H1 (cell line): ENCODE data around the gene ITGB4. TPM values are rescaled to one million over a fixed set of nuclear protein-coding genes. Genes with fewer than 3 reads are reported as not detected.
"Not testable (repeated sequence)": the region's sequence is repeated elsewhere in the genome, so short reads cannot be mapped to it uniquely, and the experiment has no call there.

Experiments
- CTCF ChIA-PET: fragments of 300-600 bp; sonication (Branson Sonifier 250); formaldehyde crosslinking; loops from one replicate; lab custom pipeline; 2021; ENCODE audit not compliant: partially characterized antibody; lab: Charles Lee
- POLR2A ChIA-PET: fragments of 300-600 bp; sonication (Branson Sonifier 250); formaldehyde crosslinking; loops from one replicate; lab custom pipeline; 2021; ENCODE audit warnings: inconsistent platforms; ENCODE audit not compliant: partially characterized antibody; lab: Charles Lee
- DNase-seq, 2 experiments: peaks; one replicate each; pipeline versions ENCODE4 v3.0.0 to v3.0.0-alpha.2; 2010 to 2022; ENCODE audit warnings: low spot score in 2 of 2, low read depth in 1 of 2, mixed read lengths in 1 of 2
- FAIRE-seq: peaks from 2 replicates; lab custom pipeline; 2011; peaks lifted over from hg19 to GRCh38; lab: Jason Lieb, UNC
- H2AFZ ChIP-seq: 2 replicates; pipeline ENCODE4 v1.8.1; 2012; ENCODE audit warnings: low read length, inconsistent platforms
- H2AK5ac ChIP-seq: 2 replicates; pipeline ENCODE4 v1.6.1; 2013; ENCODE audit warnings: low read depth, low read length
- H2BK120ac ChIP-seq: replicated peaks from 2 replicates; pipeline ENCODE3; 2013; ENCODE audit warnings: low read depth, low read length, inconsistent platforms
- H2BK12ac ChIP-seq: 2 replicates; pipeline ENCODE4 v1.6.1; 2013; ENCODE audit warnings: low read depth, low read length
- H2BK15ac ChIP-seq: 2 replicates; pipeline ENCODE4 v1.6.1; 2013; ENCODE audit warnings: low read length
- H2BK20ac ChIP-seq: 2 replicates; pipeline ENCODE4 v1.6.1; 2013; ENCODE audit warnings: low read length
- H2BK5ac ChIP-seq: 2 replicates; pipeline ENCODE4 v1.6.1; 2013; ENCODE audit warnings: low read depth, low read length
- H3K14ac ChIP-seq: 2 replicates; pipeline ENCODE4 v1.6.1; 2013; ENCODE audit warnings: inconsistent platforms; ENCODE audit not compliant: insufficient read length
- H3K18ac ChIP-seq: 2 replicates; pipeline ENCODE4 v1.6.1; 2013; ENCODE audit warnings: low read length; ENCODE audit errors: extremely low read depth
- H3K23ac ChIP-seq: 2 replicates; pipeline ENCODE4 v1.6.1; 2013; ENCODE audit warnings: inconsistent platforms; ENCODE audit not compliant: insufficient read length
- H3K23me2 ChIP-seq: 2 replicates; pipeline ENCODE4 v1.6.1; 2013; ENCODE audit warnings: low read depth, low read length
- H3K27ac ChIP-seq: 2 replicates; pipeline ENCODE4 v1.6.1; 2011; ENCODE audit warnings: low read depth, low read length, inconsistent platforms
- H3K27me3 ChIP-seq, 4 experiments: replicated peaks in 1 of 4; 1 replicate in 1 of 4; 2 replicates in 3 of 4; pipeline versions ENCODE4 v1.6.1 to v1.8.1; 2011 to 2013; ENCODE audit warnings: low read length in 3 of 4, mild to moderate bottlenecking in 3 of 4, inconsistent platforms in 2 of 4, mixed read lengths in 2 of 4, moderate library complexity in 1 of 4; ENCODE audit not compliant: control insufficient read depth in 3 of 4, insufficient read depth in 3 of 4; ENCODE audit errors: extremely low read depth in 1 of 4
- H3K36me3 ChIP-seq, 4 experiments: 2 replicates each; pipeline versions ENCODE4 v1.6.1 to v1.8.1; 2011 to 2013; ENCODE audit warnings: mild to moderate bottlenecking in 4 of 4, low read length in 3 of 4, moderate library complexity in 2 of 4, control low read depth in 1 of 4, inconsistent platforms in 1 of 4; ENCODE audit not compliant: insufficient read depth in 4 of 4, control insufficient read depth in 2 of 4
- H3K4ac ChIP-seq: replicated peaks from 2 replicates; pipeline ENCODE3; 2013; ENCODE audit warnings: low read length, low read depth, mixed read lengths, inconsistent platforms; ENCODE audit not compliant: insufficient read length
- H3K4me1 ChIP-seq, 4 experiments: replicated peaks in 1 of 4; 1 replicate in 1 of 4; 2 replicates in 3 of 4; pipeline versions ENCODE4 v1.6.1 to v1.8.1; 2011 to 2013; ENCODE audit warnings: low read length in 3 of 4, inconsistent platforms in 2 of 4, mixed read lengths in 1 of 4; ENCODE audit not compliant: insufficient read depth in 4 of 4, control insufficient read depth in 3 of 4
- H3K4me2 ChIP-seq, 2 experiments: 2 replicates each; pipeline versions ENCODE4 v1.6.1 to v1.8.1; 2011 to 2013; ENCODE audit warnings: low read depth in 2 of 2, low read length in 2 of 2, control low read depth in 1 of 2, inconsistent platforms in 1 of 2, mild to moderate bottlenecking in 1 of 2; ENCODE audit not compliant: insufficient read depth in 1 of 2
- H3K4me3 ChIP-seq, 4 experiments: fragments of 200-600, 300-600 bp in 1 of 4; sonication (generic), shearing (Covaris generic), sonication (Bioruptor Twin) in 1 of 4; 2 replicates each; pipeline versions ENCODE4 v1.5.1 to v1.8.1; 2011 to 2016; ENCODE audit warnings: low read length in 4 of 4, low read depth in 3 of 4, control low read depth in 2 of 4, inconsistent platforms in 2 of 4, mild to moderate bottlenecking in 2 of 4, mixed read lengths in 1 of 4, moderate library complexity in 1 of 4; ENCODE audit not compliant: insufficient read depth in 2 of 4; ENCODE audit errors: extremely low read depth in 1 of 4
- H3K56ac ChIP-seq: replicated peaks from 2 replicates; pipeline ENCODE3; 2013; ENCODE audit warnings: low read depth, mild to moderate bottlenecking, mixed read lengths, low read length, inconsistent platforms; ENCODE audit not compliant: insufficient read length
- H3K79me1 ChIP-seq: 2 replicates; pipeline ENCODE4 v1.6.1; 2013; ENCODE audit warnings: low read depth, low read length, control low read depth
- H3K79me2 ChIP-seq, 2 experiments: 2 replicates each; pipeline versions ENCODE4 v1.6.1 to v1.8.1; 2012 to 2013; ENCODE audit warnings: low read length in 2 of 2, mild to moderate bottlenecking in 2 of 2, inconsistent platforms in 1 of 2; ENCODE audit not compliant: insufficient read depth in 2 of 2, control insufficient read depth in 1 of 2
- H3K9ac ChIP-seq, 4 experiments: replicated peaks in 1 of 4; 1 replicate in 1 of 4; 2 replicates in 3 of 4; pipeline versions ENCODE4 v1.6.1 to v1.8.1; 2011 to 2013; ENCODE audit warnings: low read depth in 3 of 4, low read length in 3 of 4, control low read depth in 2 of 4, mild to moderate bottlenecking in 2 of 4, moderate library complexity in 2 of 4, inconsistent platforms in 1 of 4; ENCODE audit errors: extremely low read depth in 1 of 4
- H3K9me3 ChIP-seq, 2 experiments: 2 replicates each; pipeline versions ENCODE4 v1.6.1 to v1.8.1; 2012 to 2013; ENCODE audit warnings: mild to moderate bottlenecking in 2 of 2, moderate library complexity in 2 of 2, control low read depth in 1 of 2, inconsistent platforms in 1 of 2, low read depth in 1 of 2, low read length in 1 of 2, mixed read lengths in 1 of 2; ENCODE audit not compliant: insufficient read depth in 2 of 2
- H4K20me1 ChIP-seq, 2 experiments: replicated peaks in 1 of 2; 2 replicates each; pipeline versions ENCODE3 to v1.8.1; 2011 to 2013; ENCODE audit warnings: inconsistent platforms in 2 of 2, low read length in 2 of 2, mild to moderate bottlenecking in 1 of 2; ENCODE audit not compliant: insufficient read depth in 2 of 2, control insufficient read depth in 1 of 2
- H4K5ac ChIP-seq: 2 replicates; pipeline ENCODE4 v1.6.1; 2013; ENCODE audit warnings: low read length, low read depth, mixed read lengths, inconsistent platforms; ENCODE audit not compliant: insufficient read length
- H4K8ac ChIP-seq: 2 replicates; pipeline ENCODE4 v1.8.0; 2013; ENCODE audit warnings: mild to moderate bottlenecking, moderate library complexity, low read length, inconsistent platforms; ENCODE audit not compliant: insufficient read depth; ENCODE audit errors: extremely low read depth
- H4K91ac ChIP-seq: replicated peaks from 2 replicates; pipeline ENCODE3; 2013; ENCODE audit warnings: low read length, mixed read lengths, inconsistent platforms; ENCODE audit not compliant: insufficient read length
- WGBS, 2 experiments: shearing (Covaris generic) in 1 of 2; methylation state at CpG; one replicate each; pipeline versions ENCODE4 v1.1.6 to v1.1.7; 2013 to 2015; ENCODE audit warnings: low lambda C conversion rate in 2 of 2, mixed read lengths in 2 of 2, inconsistent platforms in 1 of 2, low coverage in 1 of 2, missing lambda C conversion rate in 1 of 2; ENCODE audit not compliant: insufficient replicate concordance in 2 of 2, insufficient coverage in 1 of 2, insufficient read length in 1 of 2; ENCODE audit errors: extremely low coverage in 1 of 2, missing lambda C conversion rate in 1 of 2; 5-methylcytosine and 5-hydroxymethylcytosine counted together
- polyA plus RNA-seq, 7 experiments: library from polyadenylated mRNA; depleted of rRNA in 3 of 7; stranded (reverse) in 5 of 7; unstranded in 2 of 7; fragments of >200 nt in 5 of 7; fragments of 200-250 nt in 2 of 7; gene quantifications; 1 replicate in 5 of 7; 2 replicates in 1 of 7; 4 replicates in 1 of 7; pipeline versions ENCODE4 v1.2.1 to v1.2.3, GENCODE V29; 2011 to 2013; ENCODE audit warnings: missing spikeins in 2 of 7, mixed read lengths in 2 of 7
- total RNA-seq: library from RNA; stranded (reverse); fragmentation: NEBNext Ultra II Directional; extraction: Animal tissue kit (Norgen Biotek cat#: 25700); gene quantifications from 2 replicates; pipeline ENCODE4 v1.2.1, GENCODE V29; 2021

Gene ITGB4
- total and polyA plus RNA-seq, 2 of the 8 experiments (the other 6 are each of a cell fraction or from before 2014, with no cell fraction given): 5.2 to 5.6 TPM

- H3K23me2 ChIP-seq, H2BK20ac ChIP-seq, H3K14ac ChIP-seq, DNase-seq, H3K36me3 ChIP-seq, H4K5ac ChIP-seq, H2AK5ac ChIP-seq, H3K18ac ChIP-seq, FAIRE-seq, H2BK15ac ChIP-seq, H3K56ac ChIP-seq, H3K9me3 ChIP-seq, H3K27me3 ChIP-seq, H3K27ac ChIP-seq, H3K4me2 ChIP-seq, H3K79me1 ChIP-seq, H3K4me3 ChIP-seq, H3K23ac ChIP-seq, H2BK5ac ChIP-seq, H4K8ac ChIP-seq, H4K20me1 ChIP-seq, H4K91ac ChIP-seq, H3K4ac ChIP-seq, H2BK120ac ChIP-seq, H2AFZ ChIP-seq, H3K9ac ChIP-seq, H3K79me2 ChIP-seq, H2BK12ac ChIP-seq: not testable (repeated sequence)
- H3K4me1 ChIP-seq: peaks cover 0 to 10% (median 7%) of the 10 kb centered on the region in 4 experiments; a peak in 5 of 7 replicates
- POLR2A ChIA-PET: interaction anchor here (1.2 to 15.1 kb wide), 5 partner anchors 9 to 27 kb away, joined by 3 to 425 read pairs (median 3); a partner anchor contains a TSS
- CTCF ChIA-PET: interaction anchor here (0.9 to 19.5 kb wide), 14 partner anchors 8 to 134 kb away, joined by 3 to 359 read pairs (median 3); partner anchors contain the start of genes SMIM5 and UNK
- WGBS, 2 experiments: 97% methylated on average over 6 of the region's 6 CpGs; no CpG with 5 or more reads in 1 of the 2 experiments
These were observed 38.9 kb downstream of the ITGB4 start for GRCh38 chr17:75759978-75760640.
